Keratinocyte (primary cell): ENCODE results near the gene CHAF1A. TPM values are rescaled to one million over a fixed set of nuclear protein-coding genes. Genes with fewer than 3 reads are reported as not detected.

Experiments used
- DNase-seq: peaks from one replicate; pipeline ENCODE4 v3.0.0-alpha.2; 2011; ENCODE audit warnings: low read depth, missing footprints, low spot score
- FAIRE-seq: peaks from 2 replicates; lab custom pipeline; 2011; peaks lifted over from hg19 to GRCh38; lab: Jason Lieb, UNC
- H2AFZ ChIP-seq: 2 replicates; pipeline ENCODE4 v1.6.0; 2012; ENCODE audit warnings: low read length, control low read depth, inconsistent platforms; ENCODE audit not compliant: control insufficient read depth
- H3K27ac ChIP-seq: 2 replicates; pipeline ENCODE4 v1.5.1; 2011; ENCODE audit warnings: low read length; ENCODE audit not compliant: control insufficient read depth, insufficient read depth
- H3K27me3 ChIP-seq: 3 replicates; pipeline ENCODE4 v1.6.0; 2011; ENCODE audit warnings: low read length; ENCODE audit not compliant: control insufficient read depth, insufficient read depth; ENCODE audit errors: extremely low read depth
- H3K36me3 ChIP-seq, 2 experiments: 2 replicates in 1 of 2; 3 replicates in 1 of 2; pipeline ENCODE4 v1.5.1; 2011; ENCODE audit warnings: low read length in 2 of 2, mild to moderate bottlenecking in 1 of 2; ENCODE audit not compliant: control insufficient read depth in 2 of 2, insufficient read depth in 2 of 2; ENCODE audit errors: extremely low read depth in 1 of 2
- H3K4me1 ChIP-seq: 3 replicates; pipeline ENCODE4 v1.5.1; 2011; ENCODE audit warnings: low read length; ENCODE audit not compliant: control insufficient read depth, insufficient read depth; ENCODE audit errors: extremely low read depth
- H3K4me2 ChIP-seq: 3 replicates; pipeline ENCODE4 v1.6.0; 2011; ENCODE audit warnings: low read depth, low read length; ENCODE audit not compliant: control insufficient read depth, insufficient read depth; ENCODE audit errors: extremely low read depth
- H3K4me3 ChIP-seq, 3 experiments: fragments of 200-600 bp in 1 of 3; sonication (generic) in 1 of 3; 2 replicates in 2 of 3; 3 replicates in 1 of 3; pipeline ENCODE4 v1.5.1; 2011 to 2016; ENCODE audit warnings: low read length in 3 of 3, mild to moderate bottlenecking in 3 of 3, control low read depth in 2 of 3, inconsistent platforms in 1 of 3, low read depth in 1 of 3, mixed read lengths in 1 of 3, mixed run types in 1 of 3, moderate library complexity in 1 of 3; ENCODE audit not compliant: control insufficient read depth in 2 of 3, insufficient read depth in 2 of 3; ENCODE audit errors: extremely low read depth in 1 of 3
- H3K79me2 ChIP-seq: 2 replicates; pipeline ENCODE4 v1.6.0; 2012; ENCODE audit warnings: low read length; ENCODE audit not compliant: control insufficient read depth, insufficient read depth
- H3K9ac ChIP-seq: 3 replicates; pipeline ENCODE4 v1.6.0; 2011; ENCODE audit warnings: low read length; ENCODE audit not compliant: control insufficient read depth, insufficient read depth; ENCODE audit errors: extremely low read depth
- H3K9me1 ChIP-seq: 3 replicates; pipeline ENCODE4 v1.6.0; 2011; ENCODE audit warnings: low read length; ENCODE audit not compliant: control insufficient read depth, insufficient read depth; ENCODE audit errors: extremely low read depth
- H3K9me3 ChIP-seq: 2 replicates; pipeline ENCODE4 v1.5.1; 2012; ENCODE audit warnings: low read depth, low read length; ENCODE audit not compliant: control insufficient read depth
- H4K20me1 ChIP-seq: 3 replicates; pipeline ENCODE4 v1.6.0; 2011; ENCODE audit warnings: low read length; ENCODE audit not compliant: control insufficient read depth, insufficient read depth; ENCODE audit errors: extremely low read depth
- EZH2 ChIP-seq: IDR thresholded peaks from one replicate; pipeline ENCODE4 v1.6.1; 2012; ENCODE audit warnings: inconsistent platforms, mild to moderate bottlenecking, low read length, moderate library complexity
- dilution Hi-C: fragments of 300-500 bp; cut with MboI; formaldehyde crosslinking; loops from one replicate; pipeline ENCODE4 v1.7.0; 2020; ENCODE audit warnings: low sequenced_read_pairs; ENCODE audit not compliant: extremely low pct_ligation_motif_present
- polyA plus RNA-seq, 5 experiments: library from polyadenylated mRNA; depleted of rRNA in 3 of 5; stranded (reverse) in 3 of 5; stranded (forward) in 1 of 5; unstranded in 1 of 5; fragments of >200 nt; gene quantifications; 1 replicate in 1 of 5; 2 replicates in 3 of 5; 3 replicates in 1 of 5; pipeline versions ENCODE4 v1.2.1 to v1.2.3, GENCODE V29; 2011 to 2012; ENCODE audit warnings: missing spikeins in 2 of 5, low read depth in 1 of 5, low replicate concordance in 1 of 5
- TF ChIP-seq, protein P1 (sequence below), 3 experiments: IDR thresholded peaks in 1 of 3; conservative IDR thresholded peaks in 1 of 3; optimal IDR thresholded peaks in 1 of 3; 2 replicates in 2 of 3; 3 replicates in 1 of 3; pipeline versions ENCODE3 to v1.5.1; 2011; ENCODE audit warnings: low read length in 3 of 3, mild to moderate bottlenecking in 3 of 3, moderate library complexity in 2 of 3, control low read depth in 1 of 3, inconsistent platforms in 1 of 3; ENCODE audit not compliant: insufficient read depth in 2 of 3; ENCODE audit errors: extremely low read depth in 1 of 3

CHAF1A gene
- polyA plus RNA-seq, 1 donor (not counting 4 experiments of a cell fraction or from before 2014, with no cell fraction given): 10.6 TPM

DNA sequence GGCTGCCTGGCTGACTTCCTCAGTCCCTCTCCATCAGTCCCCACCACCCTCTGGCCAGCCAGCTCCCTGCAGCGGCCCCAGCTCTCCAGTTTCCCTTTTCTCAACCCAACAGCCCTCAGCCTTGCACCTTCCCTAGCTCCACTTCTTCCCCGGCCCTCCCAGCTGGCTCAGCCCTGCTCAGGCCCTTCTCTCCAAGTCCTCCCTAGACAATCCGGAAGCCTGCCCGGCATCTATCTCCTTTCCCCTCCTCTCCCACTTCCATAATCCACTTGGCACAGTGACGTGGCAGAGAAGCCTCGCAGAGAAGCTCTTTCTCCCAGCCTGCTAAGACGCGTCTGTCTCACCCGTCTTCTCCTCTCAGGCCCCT is 54.0 kb downstream of the CHAF1A start:
- H3K27ac ChIP-seq: peak overlapping the region; percentile 85
- peak overlapping the region; percentile 88 for H3K9ac ChIP-seq
- no peaks in the 10 kb centered on the region for H3K9me1 ChIP-seq
- H3K4me2 ChIP-seq: peak overlapping the region; percentile 88
- H3K36me3 ChIP-seq: peaks cover 11 to 14% of the 10 kb centered on the region in 2 experiments
- no peaks in the 10 kb centered on the region for H3K27me3 ChIP-seq
- DNase-seq (peak; percentile 65), FAIRE-seq (no peak)
- peaks cover 26% of the 10 kb centered on the region for H3K4me1 ChIP-seq
- H3K9me3 ChIP-seq: no peaks in the 10 kb centered on the region
- dilution Hi-C loops: no loop called here
- H4K20me1 ChIP-seq: no peaks in the 10 kb centered on the region
- H2AFZ ChIP-seq: no peak overlapping the region
- peak overlapping the region; percentile 46 to 84 (median 78) for H3K4me3 ChIP-seq
- no peak for TF ChIP-seq EZH2
- TF ChIP-seq, protein P1, sequence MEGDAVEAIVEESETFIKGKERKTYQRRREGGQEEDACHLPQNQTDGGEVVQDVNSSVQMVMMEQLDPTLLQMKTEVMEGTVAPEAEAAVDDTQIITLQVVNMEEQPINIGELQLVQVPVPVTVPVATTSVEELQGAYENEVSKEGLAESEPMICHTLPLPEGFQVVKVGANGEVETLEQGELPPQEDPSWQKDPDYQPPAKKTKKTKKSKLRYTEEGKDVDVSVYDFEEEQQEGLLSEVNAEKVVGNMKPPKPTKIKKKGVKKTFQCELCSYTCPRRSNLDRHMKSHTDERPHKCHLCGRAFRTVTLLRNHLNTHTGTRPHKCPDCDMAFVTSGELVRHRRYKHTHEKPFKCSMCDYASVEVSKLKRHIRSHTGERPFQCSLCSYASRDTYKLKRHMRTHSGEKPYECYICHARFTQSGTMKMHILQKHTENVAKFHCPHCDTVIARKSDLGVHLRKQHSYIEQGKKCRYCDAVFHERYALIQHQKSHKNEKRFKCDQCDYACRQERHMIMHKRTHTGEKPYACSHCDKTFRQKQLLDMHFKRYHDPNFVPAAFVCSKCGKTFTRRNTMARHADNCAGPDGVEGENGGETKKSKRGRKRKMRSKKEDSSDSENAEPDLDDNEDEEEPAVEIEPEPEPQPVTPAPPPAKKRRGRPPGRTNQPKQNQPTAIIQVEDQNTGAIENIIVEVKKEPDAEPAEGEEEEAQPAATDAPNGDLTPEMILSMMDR (optimal IDR thresholded peaks at IDR 0.05 in 1 of 3, IDR thresholded peaks at IDR 0.05 in 1 of 3, conservative IDR thresholded peaks at IDR 0.05 in 1 of 3; ENCODE audit: extremely low read depth in 1 of 3, insufficient read depth in 2 of 3, low read length in 3 of 3): no peak
- H3K79me2 ChIP-seq: peaks cover 25% of the 10 kb centered on the region

DNA sequence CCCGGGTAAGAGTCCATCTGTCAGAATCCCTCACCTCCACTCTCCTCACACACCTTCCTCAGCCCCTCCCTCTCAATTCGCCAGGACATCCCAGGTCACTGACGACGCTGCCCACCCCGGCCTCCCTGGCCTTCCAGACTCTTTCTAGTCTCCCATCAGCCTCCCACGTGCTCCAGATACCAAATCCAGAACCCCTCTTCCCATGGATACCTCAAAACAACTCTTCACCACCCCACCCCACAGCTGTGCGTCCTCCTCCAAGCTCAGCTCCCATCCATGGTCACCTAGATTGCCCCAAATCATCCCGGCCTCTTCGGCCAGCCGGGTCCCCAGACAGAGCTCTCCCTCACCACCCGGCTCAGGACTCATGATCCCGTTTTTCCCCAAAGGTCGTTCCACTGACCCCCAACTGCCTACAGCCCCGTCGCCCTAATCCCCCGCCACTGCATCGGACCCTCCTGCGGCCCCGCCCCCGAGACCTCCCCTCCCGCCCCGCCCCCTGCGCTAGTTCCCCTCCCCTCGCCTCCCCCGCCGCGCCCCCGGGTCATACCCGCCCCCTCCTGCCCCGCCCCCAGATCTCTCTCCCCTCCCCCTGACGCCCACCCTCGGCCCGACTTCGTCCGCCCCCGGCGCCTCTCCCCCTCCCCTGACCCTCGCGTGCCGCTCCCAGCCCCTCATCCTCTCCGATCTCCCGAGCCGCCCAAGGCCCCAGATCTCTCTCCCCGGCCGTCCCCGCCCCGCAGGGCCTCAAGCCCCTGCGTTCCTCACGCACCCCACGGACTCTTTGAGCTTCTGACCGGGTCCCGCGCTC is 54.6 kb downstream of the CHAF1A start:
- Histone ChIP-seq H3K27me3 (no peaks in the 10 kb centered on the region), H3K4me2 (peak overlapping the region; percentile 88), H2AFZ (peak overlapping the region; percentile 22), H4K20me1 (no peaks in the 10 kb centered on the region), H3K4me3 (peak overlapping the region; percentile 46 to 84 (median 78)), H3K36me3 (peaks cover 11 to 14% of the 10 kb centered on the region in 2 experiments), H3K4me1 (peaks cover 26% of the 10 kb centered on the region), H3K79me2 (peaks cover 25% of the 10 kb centered on the region), H3K9me1 (no peaks in the 10 kb centered on the region), H3K9me3 (no peaks in the 10 kb centered on the region), H3K27ac (peak overlapping the region; percentile 85), H3K9ac (peak overlapping the region; percentile 88)
- TF ChIP-seq, protein P1 (optimal IDR thresholded peaks at IDR 0.05 in 1 of 3, IDR thresholded peaks at IDR 0.05 in 1 of 3, conservative IDR thresholded peaks at IDR 0.05 in 1 of 3; ENCODE audit: extremely low read depth in 1 of 3, insufficient read depth in 2 of 3, low read length in 3 of 3): no peak
- no peak for TF ChIP-seq EZH2
- FAIRE-seq (no peak), DNase-seq (no peak)
- dilution Hi-C loops: no loop called here
